Tibial artery (tissue), 4 donors: ENCODE data around the gene RASA2.
A peak's percentile ranks its signal among the peaks of the same experiment; 100 is the strongest.

Experiments used
- DNase-seq, 2 donors: peaks; one replicate each; pipeline ENCODE4 v3.0.0-alpha.2; 2019
- H3K27ac ChIP-seq, 2 donors: fragments of 200-600 bp; sonication (generic) in 1 of 2; 1 replicate in 1 of 2; 2 replicates in 1 of 2; pipeline ENCODE4 v1.5.1; 2018 to 2019; ENCODE audit warnings: mild to moderate bottlenecking in 1 of 2
- H3K27me3 ChIP-seq, 2 donors: fragments of 200-600 bp; sonication (generic) in 1 of 2; one replicate each; pipeline versions ENCODE4 v1.5.1 to v1.6.0; 2016 to 2019
- H3K36me3 ChIP-seq, 3 donors: fragments of 200-600 bp; sonication (generic) in 2 of 3; one replicate each; pipeline ENCODE4 v1.5.1; 2016 to 2019; ENCODE audit warnings: mild to moderate bottlenecking in 2 of 3
- H3K4me1 ChIP-seq, 4 donors: fragments of 200-600 bp; sonication (generic) in 2 of 4; 1 replicate in 3 of 4; 2 replicates in 1 of 4; pipeline ENCODE4 v1.5.1; 2016 to 2019
- H3K4me3 ChIP-seq, 2 donors: fragments of 200-600 bp; sonication (generic) in 1 of 2; 1 replicate in 1 of 2; 2 replicates in 1 of 2; pipeline ENCODE4 v1.5.1; 2018 to 2019; ENCODE audit warnings: mild to moderate bottlenecking in 2 of 2
- H3K9me3 ChIP-seq, 3 donors: fragments of 200-600 bp; sonication (generic) in 1 of 3; one replicate each; pipeline ENCODE4 v1.5.1; 2016 to 2019
- intact Hi-C: fragments of 100-400 bp; cut with DNase I; formaldehyde crosslinking; loops from one replicate; pipeline ENCODE4 v1.15.0; 2023; ENCODE audit warnings: low total_unique reads
- TF ChIP-seq, protein P1 (sequence below), 2 experiments: fragments of 200-600 bp in 1 of 2; fragments of 450-650 bp in 1 of 2; IDR thresholded peaks; one replicate each; pipeline ENCODE4 v1.5.1; 2017 to 2019; ENCODE audit warnings: antibody characterized with exemption in 2 of 2, mild to moderate bottlenecking in 1 of 2, moderate library complexity in 1 of 2

The RASA2 gene

DNA sequence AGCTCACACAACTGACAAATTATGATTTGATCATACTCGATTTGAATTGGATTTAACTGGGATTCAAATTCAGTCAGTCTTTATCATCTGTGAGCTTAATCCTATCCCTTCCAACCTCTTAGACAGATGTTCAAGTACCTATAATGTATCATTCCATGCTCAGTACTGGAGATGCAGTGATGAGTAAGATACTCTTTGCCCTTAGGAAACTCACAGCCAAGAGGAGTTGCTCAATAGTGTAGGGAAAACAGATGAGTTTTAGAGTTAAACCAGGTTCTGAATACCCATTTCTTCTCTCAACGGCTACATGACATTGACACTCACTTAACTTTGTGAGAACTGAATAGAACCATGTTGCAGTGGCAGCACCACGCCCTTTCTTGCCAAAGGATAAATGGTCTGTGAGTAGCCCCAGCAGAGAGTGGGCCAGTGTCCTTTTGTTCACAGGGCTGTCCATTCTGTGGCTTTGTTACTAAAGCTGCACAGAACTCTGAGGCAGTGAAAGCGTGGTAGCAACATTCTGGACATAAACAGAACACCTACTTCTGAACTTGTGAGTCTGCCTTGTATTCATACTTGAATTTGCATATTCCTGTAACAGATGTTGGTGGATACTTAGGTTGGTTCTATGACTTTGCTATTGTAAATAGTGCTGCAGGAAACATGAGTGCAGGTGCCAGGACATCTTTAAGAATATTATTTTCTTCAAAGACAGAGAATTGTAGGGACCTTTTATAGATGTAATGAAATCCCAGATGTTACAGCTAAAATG is 91.6 kb downstream of the RASA2 start:
- no peaks in the 10 kb centered on the region for H3K4me1 ChIP-seq
- TF ChIP-seq, protein P1, sequence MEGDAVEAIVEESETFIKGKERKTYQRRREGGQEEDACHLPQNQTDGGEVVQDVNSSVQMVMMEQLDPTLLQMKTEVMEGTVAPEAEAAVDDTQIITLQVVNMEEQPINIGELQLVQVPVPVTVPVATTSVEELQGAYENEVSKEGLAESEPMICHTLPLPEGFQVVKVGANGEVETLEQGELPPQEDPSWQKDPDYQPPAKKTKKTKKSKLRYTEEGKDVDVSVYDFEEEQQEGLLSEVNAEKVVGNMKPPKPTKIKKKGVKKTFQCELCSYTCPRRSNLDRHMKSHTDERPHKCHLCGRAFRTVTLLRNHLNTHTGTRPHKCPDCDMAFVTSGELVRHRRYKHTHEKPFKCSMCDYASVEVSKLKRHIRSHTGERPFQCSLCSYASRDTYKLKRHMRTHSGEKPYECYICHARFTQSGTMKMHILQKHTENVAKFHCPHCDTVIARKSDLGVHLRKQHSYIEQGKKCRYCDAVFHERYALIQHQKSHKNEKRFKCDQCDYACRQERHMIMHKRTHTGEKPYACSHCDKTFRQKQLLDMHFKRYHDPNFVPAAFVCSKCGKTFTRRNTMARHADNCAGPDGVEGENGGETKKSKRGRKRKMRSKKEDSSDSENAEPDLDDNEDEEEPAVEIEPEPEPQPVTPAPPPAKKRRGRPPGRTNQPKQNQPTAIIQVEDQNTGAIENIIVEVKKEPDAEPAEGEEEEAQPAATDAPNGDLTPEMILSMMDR (IDR thresholded peaks at IDR 0.05): no peak
- H3K27me3 ChIP-seq: no peaks in the 10 kb centered on the region
- no peak overlapping the region for H3K27ac ChIP-seq
- H3K9me3 ChIP-seq: no peaks in the 10 kb centered on the region
- H3K4me3 ChIP-seq: no peak overlapping the region
- intact Hi-C loops: loop anchor here (10.0 kb wide), 1 partner anchor 296 kb away; the partner anchor contains the start of gene ATP1B3
- peaks cover 23 to 55% (median 35%) of the 10 kb centered on the region in 3 donors for H3K36me3 ChIP-seq
- DNase-seq: no peak

DNA sequence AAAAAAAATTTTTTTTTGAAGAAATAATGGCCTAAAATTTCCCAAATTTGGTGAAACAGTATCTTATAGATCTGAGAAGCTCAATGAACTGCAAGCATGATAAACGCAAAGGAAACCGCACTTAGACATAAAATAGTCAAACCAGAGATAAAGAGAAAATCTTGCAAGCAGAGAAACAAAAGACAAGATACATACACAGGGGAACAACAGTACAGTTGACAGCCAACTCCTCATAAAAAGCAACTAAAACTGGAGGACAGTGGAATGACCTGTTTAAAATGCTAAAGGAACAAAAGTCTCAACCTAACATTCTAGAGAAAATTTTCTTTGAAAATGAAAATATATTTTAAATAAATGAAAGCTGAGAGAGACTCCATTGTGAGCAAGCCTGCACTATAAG is 107.5 kb downstream of the RASA2 start:
- Histone ChIP-seq H3K27me3 (no peaks in the 10 kb centered on the region), H3K4me1 (peaks cover 0 to 22% (median 0%) of the 10 kb centered on the region in 4 donors), H3K9me3 (no peaks in the 10 kb centered on the region), H3K27ac (no peak overlapping the region), H3K36me3 (peaks cover 12 to 48% (median 43%) of the 10 kb centered on the region in 3 donors), H3K4me3 (no peak overlapping the region)
- intact Hi-C loops: no loop called here
- no peak for DNase-seq
- TF ChIP-seq, protein P1 (IDR thresholded peaks at IDR 0.05): no peak

DNA sequence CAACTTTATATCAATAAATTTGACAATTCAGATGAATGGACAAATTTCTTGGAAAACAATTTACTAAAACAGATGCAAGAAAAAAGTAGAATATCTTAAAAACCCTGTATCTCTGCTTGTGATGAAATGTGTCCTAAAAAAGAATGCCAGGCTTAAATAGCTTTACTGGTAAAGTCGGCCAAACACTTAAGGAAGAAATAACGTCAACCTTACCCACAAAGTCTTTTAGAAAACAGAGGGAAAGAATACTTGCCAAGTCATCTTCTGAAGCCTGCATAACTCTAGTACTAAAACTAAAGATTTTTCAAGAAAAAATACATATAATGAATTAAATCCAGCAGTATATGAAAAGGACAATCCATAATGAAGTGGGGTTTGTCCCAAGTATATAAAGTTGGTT is 111.1 kb downstream of the RASA2 start:
- peak overlapping the region; percentile 11 to 63 for H3K27ac ChIP-seq
- no peaks in the 10 kb centered on the region for H3K27me3 ChIP-seq
- H3K9me3 ChIP-seq: peaks cover 0 to 8% (median 0%) of the 10 kb centered on the region in 3 donors
- H3K4me3 ChIP-seq: no peak overlapping the region
- intact Hi-C loops: no loop called here
- peaks cover 0 to 46% (median 7%) of the 10 kb centered on the region in 4 donors for H3K4me1 ChIP-seq
- H3K36me3 ChIP-seq: peaks cover 12 to 27% (median 23%) of the 10 kb centered on the region in 3 donors
- no peak for DNase-seq
- TF ChIP-seq, protein P1 (IDR thresholded peaks at IDR 0.05): no peak

DNA sequence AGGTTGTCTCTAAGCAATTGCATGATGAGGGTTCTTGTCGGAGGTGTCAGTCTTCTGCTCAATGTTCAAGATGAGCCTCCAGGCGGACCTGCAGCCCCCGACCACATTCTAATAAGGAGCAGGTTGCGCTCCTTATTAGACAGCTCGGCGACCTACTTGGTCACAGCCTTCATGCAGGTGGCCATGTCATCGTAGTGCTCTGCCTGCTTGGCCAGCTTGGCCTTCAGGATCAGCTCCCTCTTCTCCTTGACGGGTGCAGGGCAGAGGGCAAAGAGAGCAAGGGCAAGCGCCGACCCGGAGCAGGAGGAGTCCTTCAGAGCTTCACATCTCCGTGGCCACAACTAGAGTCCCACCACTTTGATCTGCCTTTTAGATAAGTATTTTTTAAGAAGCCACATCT is 113.5 kb downstream of the RASA2 start:
- DNase-seq: no peak
- Histone ChIP-seq H3K4me3 (no peak overlapping the region), H3K4me1 (peaks cover 0 to 52% (median 8%) of the 10 kb centered on the region in 4 donors), H3K27me3 (no peaks in the 10 kb centered on the region), H3K36me3 (peaks cover 6 to 22% (median 10%) of the 10 kb centered on the region in 3 donors), H3K27ac (peak overlapping the region in 1 of 2 donors; percentile 63), H3K9me3 (peaks cover 0 to 8% (median 0%) of the 10 kb centered on the region in 3 donors)
- intact Hi-C loops: no loop called here
- TF ChIP-seq, protein P1 (IDR thresholded peaks at IDR 0.05): no peak

DNA sequence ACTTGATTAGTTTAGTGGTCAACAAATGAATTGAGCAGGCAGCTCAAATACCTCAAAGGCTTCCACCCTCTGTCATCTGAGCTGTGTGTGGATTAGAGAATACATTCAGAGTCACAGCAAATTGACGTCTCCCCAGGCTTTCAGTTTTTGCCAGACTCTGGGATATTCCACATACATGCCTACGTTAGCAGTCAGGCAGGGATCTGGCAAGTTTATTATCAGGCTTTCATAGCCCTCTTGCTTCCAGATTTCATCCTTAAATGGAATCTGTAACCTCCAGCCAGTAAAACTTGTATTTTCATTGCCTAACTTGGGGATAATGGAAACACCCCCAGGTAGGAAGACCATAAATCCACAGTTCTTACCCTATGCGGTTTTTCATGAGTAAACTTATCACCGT is 115.9 kb downstream of the RASA2 start:
- peaks cover 0 to 8% (median 0%) of the 10 kb centered on the region in 3 donors for H3K36me3 ChIP-seq
- peaks cover 0 to 46% (median 8%) of the 10 kb centered on the region in 4 donors for H3K4me1 ChIP-seq
- intact Hi-C loops: no loop called here
- H3K27me3 ChIP-seq: no peaks in the 10 kb centered on the region
- peaks cover 0 to 8% (median 0%) of the 10 kb centered on the region in 3 donors for H3K9me3 ChIP-seq
- H3K27ac ChIP-seq: peak overlapping the region; percentile 66 to 73
- H3K4me3 ChIP-seq: no peak overlapping the region
- no peak for DNase-seq
- TF ChIP-seq, protein P1 (IDR thresholded peaks at IDR 0.05): no peak
